Tongue (tissue), 2 donors: Measurements from ENCODE around the gene CENPP. TPM values are rescaled to one million over a fixed set of nuclear protein-coding genes. Genes with fewer than 3 reads are reported as not detected.
A peak's percentile ranks its signal among the peaks of the same experiment; 100 is the strongest.

Experiments
- DNase-seq: peaks from one replicate; pipeline ENCODE4 v3.0.0-alpha.2; 2015
- total RNA-seq: library from RNA; depleted of rRNA; stranded (reverse); fragments of >200 nt; gene quantifications from one replicate; pipeline ENCODE4 v1.2.3, GENCODE V29; 2014

CENPP gene
- total RNA-seq, 1 donor from 2014 or later = 7.7 TPM

DNA sequence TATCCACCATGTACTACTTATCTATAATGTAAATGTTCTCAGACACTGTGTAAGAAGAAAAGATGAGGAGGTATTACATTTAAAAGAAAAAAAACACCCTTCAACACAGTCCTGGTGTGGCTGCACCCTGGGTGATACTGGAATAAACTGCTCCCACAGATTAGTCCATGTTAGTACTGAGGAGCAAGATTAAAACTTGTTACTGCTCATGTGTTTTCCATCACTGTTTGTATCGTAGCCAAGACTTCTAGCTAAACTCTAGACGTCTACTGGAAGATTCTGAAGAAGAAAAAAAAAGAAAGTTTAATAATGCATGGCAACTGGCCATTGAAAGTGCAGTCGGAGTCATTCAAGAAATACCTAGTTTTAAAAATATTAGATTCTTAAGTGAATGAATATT, 156.6 kb downstream of the CENPP start, which contains the start of gene ASPN:
TSS of gene ASPN (minus strand) at position 178 of the 400 bp plus-strand sequence.
- DNase-seq = peak; percentile 83

- peak; percentile 41 for DNase-seq
Measured at GRCh38 chr9:92482805-92483204, 157.1 kb downstream of the CENPP start.

DNA sequence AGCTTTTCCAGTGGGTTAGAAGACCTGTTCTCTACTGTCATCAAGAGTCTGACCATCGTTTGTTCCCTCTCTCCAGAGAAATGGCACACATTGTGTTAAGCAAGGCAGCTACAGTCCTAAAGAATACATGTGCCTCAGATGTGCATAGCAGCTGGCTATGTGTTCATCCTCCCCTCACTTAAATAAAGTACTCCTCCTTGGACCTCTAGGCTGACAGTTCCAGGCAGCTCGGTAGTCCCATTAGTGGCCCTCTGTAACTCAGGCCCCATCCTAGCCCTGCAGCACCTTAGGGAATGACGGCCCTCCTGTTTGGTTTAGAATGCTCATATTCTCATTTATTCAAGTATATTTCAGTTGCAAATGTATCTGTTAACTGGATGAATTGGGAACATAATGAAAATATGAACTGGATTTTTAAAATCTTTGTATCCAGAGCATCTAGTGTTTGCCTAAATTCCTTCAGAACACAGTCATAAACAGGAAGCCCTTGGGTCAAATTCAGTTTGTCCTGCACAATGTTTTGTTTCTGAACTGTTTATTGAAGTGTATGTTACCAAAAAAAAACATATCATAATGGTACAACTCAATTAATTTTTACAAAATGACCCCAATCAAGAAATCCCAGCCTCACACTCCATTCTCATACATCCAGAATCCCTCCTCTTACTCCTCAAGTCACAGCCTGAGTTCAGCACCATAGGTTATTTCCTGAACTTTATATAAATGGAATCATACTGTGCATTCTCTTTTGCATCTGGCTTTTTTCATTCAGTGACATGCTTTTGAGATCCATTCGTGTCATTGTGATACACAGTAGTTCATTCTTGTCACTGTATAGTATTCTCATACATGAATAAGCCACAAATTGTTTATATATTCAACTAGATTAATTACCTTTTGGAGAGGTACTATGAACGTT, 158.1 kb downstream of the CENPP start:
- DNase-seq = peak; percentile 59

DNA sequence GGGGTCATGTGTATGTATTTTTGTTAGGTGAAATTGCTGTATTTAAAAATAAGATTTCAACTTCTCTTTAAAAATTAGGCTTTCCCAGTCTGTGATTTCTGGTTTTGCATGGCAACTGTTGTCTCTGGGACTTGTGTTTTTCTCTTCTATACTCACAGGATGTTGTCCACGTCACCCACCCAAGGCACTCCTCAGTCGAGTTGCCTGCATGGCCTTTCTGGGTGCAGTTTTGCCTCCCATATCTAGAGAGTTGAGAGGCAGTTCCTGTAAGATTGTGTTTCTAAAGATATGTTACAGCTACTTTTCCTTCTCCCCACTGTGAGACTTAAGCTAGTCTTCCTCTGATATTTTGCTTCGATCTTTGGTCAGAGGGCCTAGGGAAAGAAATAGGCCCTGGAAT, 158.8 kb downstream of the CENPP start:
- DNase-seq = no peak

- DNase-seq = no peak
Measured at GRCh38 chr9:92486371-92486770, 160.6 kb downstream of the CENPP start.

GRCh38 chr9:92488681-92489550, 163.2 kb downstream of the CENPP start:
- peak; percentile 65 for DNase-seq

GRCh38 chr9:92492781-92493401, 167.1 kb downstream of the CENPP start:
- DNase-seq = no peak

DNA sequence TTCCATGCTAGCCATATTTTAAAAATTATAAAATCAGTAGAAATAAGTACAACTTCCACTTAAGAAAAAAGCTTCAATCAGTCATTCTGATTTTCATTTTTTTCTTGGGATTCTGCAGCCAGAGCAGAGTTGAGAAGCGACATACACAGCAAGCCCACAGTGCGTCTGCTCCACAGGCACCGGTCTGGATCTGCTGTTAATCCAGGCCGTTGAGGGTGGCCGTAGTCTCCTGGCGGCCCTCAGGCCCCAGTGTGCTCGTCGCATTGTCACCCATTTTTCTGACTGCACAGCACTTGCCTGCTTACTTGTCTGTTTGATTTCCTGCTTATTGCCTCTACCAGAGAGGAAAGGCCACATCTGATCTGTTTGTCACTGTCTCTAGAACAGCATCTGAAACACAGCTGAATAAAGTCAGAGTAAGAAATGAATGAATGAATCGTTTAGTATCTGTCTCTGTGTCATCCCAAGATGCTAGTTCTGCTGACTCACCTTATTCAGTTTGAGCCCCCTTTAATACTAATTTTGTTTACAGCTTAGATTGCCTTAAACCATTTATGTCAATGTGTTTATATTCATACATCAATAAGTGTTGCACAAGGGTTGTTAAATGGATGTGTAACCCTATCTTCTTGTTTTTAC, 168.1 kb downstream of the CENPP start:
- no peak for DNase-seq

GRCh38 chr9:92494856-92495255, 169.1 kb downstream of the CENPP start:
- DNase-seq = no peak

DNA sequence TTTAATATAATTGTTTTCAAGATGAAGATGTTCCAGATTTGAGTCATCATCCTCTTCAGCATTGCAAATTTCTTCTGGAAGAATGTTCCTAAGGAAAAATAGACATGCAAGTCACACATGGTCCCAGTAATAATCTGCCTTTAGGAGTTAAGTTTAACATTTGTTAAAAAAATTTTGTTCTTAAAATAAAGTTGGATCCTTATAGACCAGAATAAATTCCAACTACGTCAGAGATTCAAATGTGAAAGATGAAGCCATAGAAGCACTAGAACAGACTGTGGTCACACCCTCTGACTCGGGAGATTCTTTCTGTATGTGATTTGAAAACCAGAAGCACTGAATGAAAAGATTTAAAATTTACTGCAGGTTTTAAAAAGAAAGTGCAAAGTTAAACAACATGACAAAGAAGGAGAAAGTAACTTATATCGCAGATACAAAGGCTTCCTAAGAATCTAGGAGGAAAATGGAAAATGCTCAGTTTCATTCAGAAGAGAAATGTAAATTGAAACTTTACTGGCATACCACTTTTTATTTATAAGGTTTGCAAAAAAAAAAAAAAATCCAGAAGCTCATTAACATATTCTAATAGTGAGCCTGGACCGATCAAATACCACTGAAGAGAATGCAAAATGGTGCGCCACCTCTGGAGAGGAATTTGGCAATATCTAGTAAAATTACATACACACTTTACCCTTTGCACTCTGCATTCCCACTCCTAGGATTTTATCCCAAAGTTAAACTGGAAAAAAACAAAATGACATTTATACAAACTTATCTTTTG, 170.8 kb downstream of the CENPP start:
- DNase-seq = peak; percentile 57

- DNase-seq = no peak
Measured at GRCh38 chr9:92499701-92500100, 173.9 kb downstream of the CENPP start.

- no peak for DNase-seq
Measured at GRCh38 chr9:92500725-92501124, 175.0 kb downstream of the CENPP start.

GRCh38 chr9:92501671-92502393, 176.1 kb downstream of the CENPP start:
- peak; percentile 37 for DNase-seq

- no peak for DNase-seq
Measured at GRCh38 chr9:92503156-92503555, 177.4 kb downstream of the CENPP start.

DNA sequence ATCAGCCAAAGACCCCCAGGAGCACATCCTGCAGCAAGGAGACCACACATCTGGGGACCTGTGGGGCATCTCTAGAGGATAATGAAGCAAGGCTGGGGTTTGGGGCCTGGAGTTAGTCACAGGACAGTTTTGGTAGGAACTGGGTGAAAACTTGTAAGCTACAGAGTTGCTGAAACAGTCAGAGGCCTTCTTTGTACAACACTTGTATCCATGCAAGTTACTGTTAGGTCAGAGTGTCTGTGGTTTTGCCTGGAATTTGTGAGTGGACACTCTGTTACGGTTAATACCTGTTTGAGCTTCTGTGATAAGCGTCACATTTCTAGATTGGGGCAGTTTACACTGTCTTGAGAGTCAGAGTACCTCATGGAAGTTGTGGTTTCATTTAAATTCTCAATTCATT, 179.1 kb downstream of the CENPP start:
- DNase-seq = no peak

DNA sequence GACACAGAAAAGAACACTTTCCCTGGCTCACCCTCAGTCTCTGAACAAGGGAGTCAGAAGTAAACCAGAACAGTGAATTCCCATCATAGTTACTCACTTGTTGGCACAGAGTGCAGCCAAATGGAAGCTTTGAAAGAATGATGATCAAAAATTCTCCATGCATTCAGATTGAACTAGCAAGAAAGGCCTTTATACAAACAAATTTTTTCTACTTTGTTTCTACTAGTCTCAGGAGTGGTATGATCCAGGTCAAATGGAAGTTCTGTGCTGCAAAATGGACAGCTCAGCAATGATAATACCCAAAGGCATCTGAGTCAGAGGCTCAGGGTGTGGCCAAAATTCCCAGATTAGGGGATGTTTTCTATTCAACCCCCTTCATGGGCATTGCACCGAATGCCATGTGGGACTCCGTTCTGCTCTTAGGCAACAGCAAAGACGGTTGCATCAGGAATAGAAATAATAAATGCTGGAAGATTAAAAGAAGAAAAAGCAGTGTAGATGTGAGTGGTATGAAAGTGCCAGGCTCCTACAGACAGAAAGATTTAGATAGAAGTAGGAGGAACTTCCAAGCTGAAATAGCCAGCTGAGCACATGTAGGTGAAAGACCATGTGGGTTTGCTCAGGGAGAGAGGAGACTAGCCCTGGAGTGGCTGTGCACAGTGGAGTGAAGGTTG, 180.6 kb downstream of the CENPP start:
- peak; percentile 88 for DNase-seq

DNA sequence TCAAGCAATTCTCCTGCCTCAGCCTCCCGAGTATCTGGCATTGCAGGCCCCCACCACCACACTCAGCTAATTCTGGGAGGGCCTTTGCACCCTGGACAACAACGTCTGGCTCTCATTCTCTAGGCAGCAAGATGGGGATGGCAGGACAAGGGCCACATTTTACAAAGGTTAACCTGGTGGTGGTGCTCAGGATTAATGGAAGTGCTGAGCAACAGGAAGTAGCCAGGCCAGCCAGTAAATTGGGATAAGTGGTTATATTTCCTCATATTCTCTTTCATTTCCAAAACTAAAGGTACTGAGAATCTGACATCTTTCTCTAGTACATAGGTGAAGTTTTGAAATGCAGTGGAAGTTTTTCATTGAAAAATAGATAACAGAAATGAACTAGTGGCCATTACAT, 181.3 kb downstream of the CENPP start:
- no peak for DNase-seq

DNA sequence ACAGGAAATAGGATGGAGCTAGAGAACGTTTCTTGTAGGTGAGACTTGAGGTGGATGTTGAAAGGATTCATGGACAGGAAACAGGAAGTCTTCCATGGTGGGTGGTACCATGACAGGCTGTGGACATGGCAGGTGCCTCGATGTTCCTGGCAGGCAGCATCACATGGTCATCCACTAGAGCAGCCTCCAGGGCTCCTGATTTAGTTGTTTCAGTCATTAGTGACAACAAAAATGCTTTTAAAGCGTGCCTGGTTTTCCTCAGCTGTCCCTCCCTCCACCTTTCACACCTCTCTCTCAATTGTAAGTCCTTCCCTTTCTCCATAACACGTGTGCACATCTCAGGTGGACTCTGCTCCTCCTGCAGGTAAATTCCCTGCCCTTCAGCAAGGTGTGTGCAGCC, 181.7 kb downstream of the CENPP start:
- no peak for DNase-seq

GRCh38 chr9:92508018-92508820, 182.5 kb downstream of the CENPP start:
- peak; percentile 35 for DNase-seq
